SU-DHL-6 (cell line): ENCODE data around the gene MT1A.

Experiments used
- H2AFZ ChIP-seq: fragments of 200-600 bp; sonication (generic); 2 replicates; pipeline ENCODE4 v1.6.1; 2014; ENCODE audit warnings: low read depth, mild to moderate bottlenecking, moderate library complexity, mixed read lengths, antibody characterized with exemption, low read length; ENCODE audit not compliant: severe bottlenecking
- H3F3A ChIP-seq: fragments of 200-600 bp; shearing (Covaris generic); 2 replicates; pipeline ENCODE4 v1.6.0; 2016; ENCODE audit warnings: antibody characterized with exemption, mild to moderate bottlenecking; ENCODE audit not compliant: insufficient read depth
- H3K27ac ChIP-seq: fragments of 200-600 bp; sonication (generic); 2 replicates; pipeline ENCODE4 v1.5.1; 2016; ENCODE audit warnings: low read depth, mild to moderate bottlenecking, low read length, moderate library complexity, mixed read lengths
- H3K27me3 ChIP-seq: fragments of 200-600 bp; sonication (generic), shearing (Covaris generic); 2 replicates; pipeline ENCODE4 v1.6.0; 2014; ENCODE audit warnings: mild to moderate bottlenecking, low read length
- H3K36me3 ChIP-seq: fragments of 200-600 bp; sonication (generic); 2 replicates; pipeline ENCODE4 v1.6.1; 2014; ENCODE audit warnings: mild to moderate bottlenecking, low read length, mixed read lengths
- H3K4me2 ChIP-seq: fragments of 300-600, 200-600 bp; shearing (Covaris generic), sonication (generic); 2 replicates; pipeline ENCODE4 v1.6.0; 2014; ENCODE audit warnings: low read length, low read depth, mild to moderate bottlenecking; ENCODE audit not compliant: poor library complexity, severe bottlenecking
- H3K4me3 ChIP-seq: fragments of 200-600 bp; sonication (generic); 2 replicates; pipeline ENCODE4 v1.5.1; 2014; ENCODE audit warnings: antibody characterized with exemption, low read length, mild to moderate bottlenecking, mixed read lengths; ENCODE audit not compliant: insufficient read depth, poor library complexity, severe bottlenecking
- H3K79me2 ChIP-seq: fragments of 200-600 bp; sonication (generic); 2 replicates; pipeline ENCODE4 v1.6.1; 2014; ENCODE audit warnings: mild to moderate bottlenecking, low read length, moderate library complexity; ENCODE audit not compliant: insufficient read depth
- H3K9ac ChIP-seq: fragments of 200-600 bp; sonication (generic); 2 replicates; pipeline ENCODE4 v1.7.0; 2014; ENCODE audit warnings: mild to moderate bottlenecking, low read length
- H3K9me2 ChIP-seq: fragments of 200-600 bp; sonication (generic); replicated peaks from 2 replicates; pipeline ENCODE4 v1.6.1; 2014; ENCODE audit warnings: low read length; ENCODE audit not compliant: insufficient read depth
- H3K9me3 ChIP-seq: fragments of 200-600 bp; sonication (generic); 2 replicates; pipeline ENCODE4 v1.6.1; 2014; ENCODE audit warnings: low read length, mixed read lengths; ENCODE audit not compliant: insufficient read depth
- H4K20me1 ChIP-seq: fragments of 200-600 bp; sonication (generic); 2 replicates; pipeline ENCODE4 v1.6.1; 2014; ENCODE audit warnings: low read depth, mild to moderate bottlenecking, antibody characterized with exemption, low read length, moderate library complexity, mixed read lengths
- CTCF ChIP-seq: fragments of 200-600 bp; sonication (generic); IDR thresholded peaks from one replicate; pipeline ENCODE4 v1.5.1; 2017; ENCODE audit warnings: antibody characterized with exemption, mild to moderate bottlenecking, low read length, moderate library complexity; ENCODE audit not compliant: insufficient read depth, poor library complexity, severe bottlenecking
- EZH2phosphoT487 ChIP-seq: fragments of 200-600 bp; sonication (generic), shearing (Covaris generic); conservative IDR thresholded peaks from 2 replicates; pipeline ENCODE4 v1.6.1; 2018; ENCODE audit warnings: mild to moderate bottlenecking, antibody characterized with exemption, low read length, moderate library complexity, mixed read lengths

The MT1A gene

DNA sequence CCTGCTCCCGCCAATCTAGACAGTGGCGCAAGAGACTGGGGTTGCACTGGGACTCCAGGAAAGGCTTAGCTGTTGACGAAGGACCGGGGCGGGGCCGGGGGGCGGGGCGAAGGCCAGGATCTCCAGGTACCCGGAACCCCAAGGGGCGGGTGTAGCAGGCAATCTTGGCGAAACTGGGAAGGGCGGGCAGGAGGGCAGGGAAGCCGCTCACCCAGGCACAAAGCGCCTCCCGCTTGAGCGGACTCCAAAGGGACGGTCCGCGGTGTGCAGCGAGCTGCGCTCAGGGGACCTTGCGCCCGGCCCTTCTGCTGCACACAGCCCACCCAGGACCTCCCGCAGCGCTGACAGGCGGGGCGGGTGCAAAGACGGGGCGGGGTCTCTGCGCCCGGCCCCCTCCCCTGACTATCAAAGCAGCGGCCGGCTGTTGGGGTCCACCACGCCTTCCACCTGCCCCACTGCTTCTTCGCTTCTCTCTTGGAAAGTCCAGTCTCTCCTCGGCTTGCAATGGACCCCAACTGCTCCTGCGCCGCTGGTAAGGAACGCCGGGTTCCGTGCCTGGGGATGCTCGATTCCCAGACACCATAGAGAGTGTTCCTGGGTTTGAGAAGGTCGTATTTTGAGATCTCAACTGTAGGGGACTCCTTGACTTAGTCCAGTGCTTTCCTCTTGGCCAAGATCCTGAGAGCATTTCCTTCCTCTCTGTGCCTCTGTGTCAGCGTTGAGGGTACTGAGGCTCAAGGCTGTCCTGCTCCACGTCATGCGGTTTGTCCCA is 19.3 kb downstream of the MT1A start, which contains the start of gene MT1F:
Gene MT1F, plus strand, starts transcription at position 405 of the 772 bp plus-strand sequence. Its CDS starts 100 bp downstream, at position 505.
- Histone ChIP-seq H3K27ac (no peak within 1 kb of the TSS), H4K20me1 (no peaks in the 10 kb centered on the region), H3K9me3 (no peaks in the 10 kb centered on the region), H3K79me2 (no peaks in the 10 kb centered on the region), H3K9me2 (no peaks in the 10 kb centered on the region), H3K27me3 (no peaks in the 10 kb centered on the region), H3K4me2 (peak within 1 kb of the TSS; percentile 52), H3F3A (no peaks in the 10 kb centered on the region), H2AFZ (peak within 1 kb of the TSS; percentile 63), H3K36me3 (no peaks in the 10 kb centered on the region), H3K4me3 (peak within 1 kb of the TSS; percentile 47), H3K9ac (peak within 1 kb of the TSS; percentile 25; the same call in 1 of the 2 replicates)
- no peak for TF ChIP-seq CTCF
- no peak for TF ChIP-seq EZH2phosphoT487

DNA sequence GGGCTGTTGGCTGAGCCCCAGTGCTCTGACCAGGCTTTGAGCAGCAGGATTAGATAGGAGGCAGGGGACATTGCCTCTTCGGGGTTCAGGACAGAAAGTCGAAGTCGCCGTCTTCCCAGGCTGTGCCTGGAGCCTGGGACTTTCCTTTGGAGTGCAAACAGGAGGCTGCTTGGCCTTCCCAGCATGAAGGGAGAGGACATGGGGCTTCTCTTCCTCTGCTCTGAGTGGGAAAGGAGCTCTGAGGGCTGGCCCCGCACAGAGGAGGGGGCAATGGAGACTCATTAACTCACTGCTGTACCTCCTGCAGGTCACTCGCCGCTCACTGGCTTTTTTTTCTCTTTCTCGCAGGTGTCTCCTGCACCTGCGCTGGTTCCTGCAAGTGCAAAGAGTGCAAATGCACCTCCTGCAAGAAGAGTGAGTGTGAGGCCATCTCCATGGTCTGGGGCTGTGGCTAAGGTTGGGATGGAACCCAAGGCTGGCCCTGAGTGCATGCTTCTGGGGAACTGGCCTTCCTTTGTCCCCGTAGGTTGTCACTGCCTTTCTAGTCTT is 19.9 kb downstream of the MT1A start:
- peak overlapping the region; percentile 52 for H3K4me2 ChIP-seq
- no peak overlapping the region for H3K27ac ChIP-seq
- no peaks in the 10 kb centered on the region for H3F3A ChIP-seq
- H3K9me3 ChIP-seq: no peaks in the 10 kb centered on the region
- H3K4me3 ChIP-seq: no peak overlapping the region
- H4K20me1 ChIP-seq: no peaks in the 10 kb centered on the region
- H3K79me2 ChIP-seq: no peaks in the 10 kb centered on the region
- TF ChIP-seq CTCF (no peak), EZH2phosphoT487 (no peak)
- no peak overlapping the region for H2AFZ ChIP-seq
- no peak overlapping the region; the same call in 1 of the 2 replicates for H3K9ac ChIP-seq
- no peaks in the 10 kb centered on the region for H3K36me3 ChIP-seq
- H3K27me3 ChIP-seq: no peaks in the 10 kb centered on the region
- H3K9me2 ChIP-seq: no peaks in the 10 kb centered on the region

GRCh38 chr16:56662357-56663354 is 24.2 kb downstream of the MT1A start:
- H4K20me1 ChIP-seq: no peaks in the 10 kb centered on the region
- no peaks in the 10 kb centered on the region for H3F3A ChIP-seq
- no peaks in the 10 kb centered on the region for H3K27me3 ChIP-seq
- no peaks in the 10 kb centered on the region for H3K36me3 ChIP-seq
- no peaks in the 10 kb centered on the region for H3K9me2 ChIP-seq
- H3K27ac ChIP-seq: no peak overlapping the region
- no peak overlapping the region for H3K4me3 ChIP-seq
- no peaks in the 10 kb centered on the region for H3K9me3 ChIP-seq
- H3K79me2 ChIP-seq: no peaks in the 10 kb centered on the region
- H3K9ac ChIP-seq: no peak overlapping the region
- H2AFZ ChIP-seq: no peak overlapping the region
- no peak for TF ChIP-seq CTCF
- no peak for TF ChIP-seq EZH2phosphoT487
- H3K4me2 ChIP-seq: no peak overlapping the region
